Heart left ventricle (tissue), 13 donors: ENCODE measurements around the gene DLX3.

ENCODE experiments used
- POLR2A ChIP-seq, 2 donors: fragments of 450-650 bp; IDR thresholded peaks; one replicate each; pipeline ENCODE4 v1.6.1; 2017; ENCODE audit warnings: antibody characterized with exemption in 2 of 2, mild to moderate bottlenecking in 2 of 2, moderate library complexity in 2 of 2
- TF ChIP-seq, protein P1 (sequence below), 12 donors: fragments of 200-600 bp; sonication (generic) in 4 of 12; IDR thresholded peaks; one replicate each; pipeline versions ENCODE4 v1.5.0 to v1.8.0; 2018 to 2022; ENCODE audit warnings: antibody characterized with exemption in 12 of 12, mild to moderate bottlenecking in 5 of 12
- donor health status: ischemic (EF 13 %, LVEDD 7.1; RV severe dilation, severe dysfunction).
- donor health status: DM: no; HTN: yes; CAD: no.
- donor health status: DM: no; HTN: no; CAD: no.
- donor health status: ischemic (EF 25% LVEDD 6.9; RV normal size, moderate dysfunction).
- donor health status: ischemic (EF 25% LVEDD 5.7; RV mildly dilated, moderate dysfunction).
- donor health status: ischemic (EF 35%, LVEDD 5.7; RV mildly dilated, moderate dysfunction).
- donor health status: nonischemic (EF 11% LVEDD 7.7; RV severe dilation, severe dysfunction).
- donor health status: DM: yes; HTN: yes; CAD: no.
- donor health status: PGD.
- donor health status: ischemic (EF 29% LVEDD 5.4; RV normal size, mild dysfunction).
- donor health status: nonischemic (EF 23%, LVEDD 6.1; RV moderate dilation, normal function).

DNA sequence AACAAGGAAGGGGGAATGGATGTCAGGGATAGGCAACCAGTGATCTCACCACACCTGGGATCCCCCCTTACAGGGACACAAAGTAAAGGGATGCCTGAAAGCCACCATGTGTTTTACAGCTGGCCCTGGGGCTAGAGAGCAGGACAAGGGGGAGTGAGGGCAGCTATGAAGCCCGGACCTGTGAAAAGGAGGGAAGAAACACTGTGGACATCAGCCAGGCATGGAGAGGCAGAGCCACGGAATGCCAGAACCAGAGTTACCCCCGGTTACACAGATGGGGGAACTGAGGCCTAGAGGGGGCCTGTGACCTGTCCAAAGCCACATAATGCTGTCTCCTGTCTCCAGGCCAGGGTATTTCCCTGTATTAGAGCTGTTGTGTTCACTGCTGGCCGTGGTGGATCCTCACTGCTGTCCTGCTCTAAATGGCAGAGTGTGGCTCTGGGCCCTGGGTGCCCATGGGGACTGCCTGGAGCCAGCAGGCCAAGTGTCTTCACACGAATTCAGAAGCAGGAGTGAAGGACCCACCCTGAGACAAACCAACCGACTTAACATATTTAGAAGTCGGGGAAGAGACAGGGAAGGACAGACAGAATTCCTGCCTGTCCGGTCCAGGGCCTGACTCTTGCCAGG, 31.1 kb upstream of the DLX3 start:
- TF ChIP-seq, protein P1, sequence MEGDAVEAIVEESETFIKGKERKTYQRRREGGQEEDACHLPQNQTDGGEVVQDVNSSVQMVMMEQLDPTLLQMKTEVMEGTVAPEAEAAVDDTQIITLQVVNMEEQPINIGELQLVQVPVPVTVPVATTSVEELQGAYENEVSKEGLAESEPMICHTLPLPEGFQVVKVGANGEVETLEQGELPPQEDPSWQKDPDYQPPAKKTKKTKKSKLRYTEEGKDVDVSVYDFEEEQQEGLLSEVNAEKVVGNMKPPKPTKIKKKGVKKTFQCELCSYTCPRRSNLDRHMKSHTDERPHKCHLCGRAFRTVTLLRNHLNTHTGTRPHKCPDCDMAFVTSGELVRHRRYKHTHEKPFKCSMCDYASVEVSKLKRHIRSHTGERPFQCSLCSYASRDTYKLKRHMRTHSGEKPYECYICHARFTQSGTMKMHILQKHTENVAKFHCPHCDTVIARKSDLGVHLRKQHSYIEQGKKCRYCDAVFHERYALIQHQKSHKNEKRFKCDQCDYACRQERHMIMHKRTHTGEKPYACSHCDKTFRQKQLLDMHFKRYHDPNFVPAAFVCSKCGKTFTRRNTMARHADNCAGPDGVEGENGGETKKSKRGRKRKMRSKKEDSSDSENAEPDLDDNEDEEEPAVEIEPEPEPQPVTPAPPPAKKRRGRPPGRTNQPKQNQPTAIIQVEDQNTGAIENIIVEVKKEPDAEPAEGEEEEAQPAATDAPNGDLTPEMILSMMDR (IDR thresholded peaks at IDR 0.05) = no peak
- no peak for TF ChIP-seq POLR2A (IDR thresholded peaks at IDR 0.05)
